ENCODE measurements around the gene KCNIP3.
"Not testable (repeated sequence)": the region's sequence is repeated elsewhere in the genome, so short reads cannot be mapped to it uniquely, and the experiment has no call there.

The KCNIP3 gene

DNA sequence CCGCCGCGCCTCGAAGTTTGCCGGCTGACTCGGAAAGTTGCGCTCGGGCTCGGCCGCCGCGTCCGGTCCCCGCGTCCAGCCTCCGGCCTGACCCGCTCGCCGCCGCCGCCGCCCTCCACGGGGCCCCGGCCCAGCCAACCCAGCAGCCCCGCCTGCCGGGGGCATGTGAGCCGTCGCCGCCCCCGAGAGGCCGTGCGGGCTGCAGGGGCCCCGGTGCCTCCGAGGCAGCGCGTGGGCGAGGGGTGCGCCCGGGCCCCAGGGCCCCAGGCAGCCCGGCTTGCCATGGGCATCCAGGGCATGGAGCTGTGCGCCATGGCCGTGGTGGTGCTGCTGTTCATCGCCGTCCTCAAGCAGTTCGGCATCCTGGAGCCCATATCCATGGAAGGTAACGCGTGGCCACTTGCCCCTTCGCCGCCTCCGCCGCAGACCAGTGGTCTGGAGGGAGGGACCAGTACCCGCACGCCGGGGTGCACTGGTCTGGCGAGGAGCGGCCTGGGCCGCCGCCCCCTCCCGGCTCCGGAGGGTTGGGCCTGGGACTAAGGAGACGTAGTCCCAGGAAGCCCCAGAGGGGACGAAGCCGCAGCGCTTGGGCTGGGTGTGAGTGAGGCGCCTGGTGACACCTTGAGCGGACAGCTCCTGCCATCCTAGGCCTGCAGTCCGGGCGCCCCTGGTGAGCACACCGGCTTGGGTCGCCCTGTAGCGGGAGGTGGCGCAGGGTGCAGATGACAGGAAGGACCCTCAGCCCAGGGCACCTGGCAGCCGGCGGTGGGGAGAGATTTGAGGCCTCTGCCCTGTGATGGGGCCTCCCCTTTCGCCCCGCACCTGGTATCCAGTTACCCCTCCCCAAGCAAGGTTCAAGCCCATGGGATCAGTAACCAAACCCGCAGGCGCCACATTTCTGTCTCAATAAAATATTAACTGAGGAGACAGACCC, 49.9 kb downstream of the KCNIP3 start:
- no peak for DNase-seq (ENCODE audit: low read depth in 4 of 4, low spot score in 1 of 4)

DNA sequence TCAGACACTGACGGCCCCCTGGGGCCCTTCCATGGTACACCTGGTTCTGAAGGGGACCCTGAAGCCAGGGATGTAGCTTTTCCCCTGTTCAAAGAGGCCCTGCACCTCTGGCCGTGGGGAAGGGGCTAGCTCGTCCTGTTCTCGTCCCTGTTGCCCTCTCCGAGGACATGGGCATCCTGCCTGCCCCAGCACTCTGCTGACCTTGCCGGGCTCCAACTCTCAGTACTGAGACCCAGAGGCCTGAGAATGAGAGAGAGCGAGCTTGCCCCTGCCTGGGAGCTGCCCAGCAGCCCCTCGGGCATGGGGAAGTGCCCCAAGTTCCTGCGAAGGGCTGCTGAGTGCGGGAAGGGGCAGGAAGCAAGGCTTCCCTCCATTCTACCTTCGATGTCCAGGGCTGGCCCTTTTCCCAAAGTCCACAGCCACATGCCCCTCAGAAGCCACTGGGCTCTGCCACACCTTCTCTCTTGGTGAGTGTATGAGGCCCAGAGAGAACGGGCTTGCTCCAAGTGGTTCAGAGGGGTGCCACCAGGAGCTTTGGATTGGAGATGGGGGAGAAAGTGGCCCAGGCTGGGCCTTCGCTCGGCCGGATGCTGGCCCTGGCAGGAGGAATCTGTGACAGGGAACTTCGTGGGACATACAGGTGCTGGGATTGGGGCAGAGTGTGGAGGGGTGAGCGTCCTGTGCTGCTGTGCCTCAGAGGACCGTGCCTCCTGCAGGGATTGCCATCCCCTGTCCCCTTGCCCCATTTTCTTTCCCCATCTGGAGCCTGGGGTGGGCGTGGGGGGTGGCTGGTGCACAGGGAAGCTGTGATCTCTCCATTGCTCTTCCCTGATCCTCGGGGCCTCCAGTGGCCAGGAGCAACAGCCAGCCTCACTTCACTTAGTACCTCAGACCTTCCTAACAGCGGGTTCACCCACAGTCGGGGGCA, 50.8 kb downstream of the KCNIP3 start:
- no peak for DNase-seq (ENCODE audit: low read depth in 4 of 4, low spot score in 1 of 4)

DNA sequence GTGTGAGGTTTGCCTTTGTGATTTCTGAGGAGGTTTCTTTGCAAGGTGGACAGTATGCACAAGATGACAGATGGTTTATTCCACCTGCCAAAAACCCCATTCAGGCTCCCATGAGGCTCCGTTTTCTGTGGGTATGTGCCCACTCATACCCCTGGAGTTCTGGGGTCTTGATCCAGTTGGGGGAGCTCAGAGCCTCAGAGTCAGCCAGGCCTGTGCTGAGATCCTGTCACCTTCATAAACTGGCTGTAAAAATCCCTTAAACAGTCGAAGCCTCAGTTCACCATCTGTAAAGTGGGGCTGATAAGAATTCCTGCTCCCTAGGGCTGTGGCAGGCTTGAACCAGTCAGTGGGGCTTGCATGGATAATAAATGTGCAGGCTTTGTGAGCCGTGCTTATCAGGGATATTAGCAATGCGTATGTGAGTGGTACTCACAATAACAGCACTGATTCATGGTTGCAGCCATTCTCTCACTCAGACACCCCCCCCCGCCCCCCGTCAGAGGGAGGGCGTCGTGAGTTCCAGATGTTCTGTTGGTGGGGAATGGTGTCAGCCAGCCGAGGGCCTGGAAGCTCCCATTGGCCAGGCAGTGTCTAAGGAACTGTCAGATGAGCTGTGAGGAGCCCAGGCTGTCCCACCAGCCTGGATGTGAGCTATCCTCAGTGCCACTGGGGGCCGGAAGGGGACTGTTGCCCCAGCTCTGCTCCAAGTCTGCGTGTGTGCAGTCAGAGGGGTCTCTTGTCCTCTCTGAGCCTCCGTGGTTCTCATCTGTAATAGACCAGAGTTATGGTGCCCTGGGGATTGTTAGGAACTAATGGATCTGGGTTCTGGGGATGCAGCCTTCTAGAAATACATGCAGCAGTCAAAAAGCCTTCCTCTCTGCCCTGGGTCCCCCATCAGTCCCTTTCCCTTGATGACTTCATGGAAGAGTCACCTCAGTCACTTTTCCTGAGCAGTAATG, 51.7 kb downstream of the KCNIP3 start:
- DNase-seq (ENCODE audit: low read depth in 4 of 4, low spot score in 1 of 4), result no peak

DNA sequence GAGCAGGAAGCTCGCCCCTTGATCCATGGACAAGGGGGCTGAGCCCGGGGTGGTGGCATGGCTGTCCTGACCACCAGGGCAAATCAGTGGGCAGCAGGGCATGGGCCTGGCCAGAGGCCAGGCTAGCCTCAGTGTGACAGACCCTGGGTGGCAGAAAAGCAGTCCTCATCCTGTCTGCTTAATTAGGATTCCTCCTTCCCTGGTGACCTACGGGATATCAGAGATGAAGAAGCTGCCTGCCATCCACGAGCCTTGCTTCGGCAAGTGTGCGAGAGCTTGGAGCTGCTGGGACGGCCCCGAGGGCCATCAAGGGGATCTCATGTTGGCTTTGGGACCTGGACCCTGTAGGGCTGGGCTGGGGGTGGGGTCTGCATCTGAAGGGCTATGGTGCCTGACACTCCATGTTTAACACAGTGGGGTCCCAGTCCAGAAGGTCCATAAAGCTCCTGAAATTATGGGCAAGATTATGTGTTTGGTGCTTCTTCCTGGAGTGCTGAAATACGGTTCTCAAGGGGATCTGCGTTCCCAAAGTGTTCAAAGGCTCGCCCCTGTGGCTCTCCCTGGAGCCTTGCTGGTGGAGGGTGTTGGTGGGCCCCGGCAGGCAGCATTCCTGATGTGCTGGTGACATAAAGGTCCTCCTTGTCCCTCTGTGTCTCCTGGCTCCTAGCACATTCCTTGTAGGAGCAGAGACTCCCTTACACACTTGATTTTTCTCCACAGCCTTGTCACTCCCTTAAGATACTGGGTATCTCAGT, 52.6 kb downstream of the KCNIP3 start:
- DNase-seq (ENCODE audit: low read depth in 4 of 4, low spot score in 1 of 4), result no peak

DNA sequence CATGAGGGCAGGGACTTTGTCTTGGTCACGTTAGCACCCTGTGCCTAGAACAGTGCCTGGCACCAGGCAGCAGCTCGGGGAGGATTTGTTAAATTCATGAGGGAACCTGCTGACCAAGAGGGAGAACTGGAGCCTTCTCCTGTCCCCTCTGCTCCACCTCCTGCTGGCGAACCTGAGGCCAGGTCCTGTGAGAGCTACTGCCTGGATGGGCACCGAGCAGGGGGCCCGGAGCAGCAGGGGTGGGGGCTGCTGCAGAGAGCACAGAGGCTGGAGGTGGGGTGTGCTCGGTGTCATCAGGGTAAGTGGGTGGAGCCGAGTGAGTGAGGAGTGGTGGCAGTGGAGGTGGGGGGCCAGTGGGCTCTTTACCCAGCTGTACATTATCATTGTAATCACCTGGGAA, 53.2 kb downstream of the KCNIP3 start:
- no peak for DNase-seq (ENCODE audit: low read depth in 4 of 4, low spot score in 1 of 4)

DNA sequence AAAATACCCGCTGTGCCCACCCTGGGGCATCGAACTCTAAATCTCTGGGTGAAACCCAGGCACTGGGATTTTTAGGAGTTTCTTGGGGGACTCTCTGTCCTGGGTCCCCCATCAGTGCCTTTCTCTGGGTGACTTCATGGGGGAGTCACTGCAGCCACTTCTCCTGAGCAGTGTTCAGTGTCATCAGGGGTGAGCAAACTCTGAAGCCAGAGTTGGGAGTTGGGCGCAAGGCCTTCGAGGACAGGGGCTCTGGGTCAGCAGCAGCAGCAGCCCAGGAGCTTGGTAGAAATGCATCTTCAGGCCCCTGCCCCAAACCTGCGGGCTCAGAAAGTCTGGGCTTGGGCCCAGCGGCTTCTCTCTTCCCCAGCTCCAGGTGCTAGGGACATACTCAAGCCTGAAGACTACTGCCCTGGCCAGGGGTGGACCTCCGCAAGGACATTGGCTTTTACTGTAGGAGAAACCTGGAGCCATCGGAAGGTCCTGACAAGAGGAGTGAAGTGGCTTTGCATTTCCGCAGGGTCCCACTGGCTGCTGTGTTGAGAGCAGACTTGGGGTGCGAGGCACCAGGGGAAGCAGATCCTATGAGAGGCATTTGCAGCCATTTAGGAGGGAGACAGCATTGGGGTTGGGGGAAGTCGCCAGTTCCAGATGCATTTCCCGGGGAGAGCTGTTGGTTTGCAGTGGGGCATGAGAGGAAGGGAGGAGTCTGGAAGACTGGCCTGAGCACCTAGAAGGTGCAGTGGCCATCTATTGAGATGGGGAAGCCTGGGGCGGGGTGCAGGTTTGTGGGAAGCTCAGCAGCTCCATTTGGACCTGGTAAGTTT, 53.8 kb downstream of the KCNIP3 start:
- DNase-seq (ENCODE audit: low read depth in 4 of 4, low spot score in 1 of 4), result no peak

DNA sequence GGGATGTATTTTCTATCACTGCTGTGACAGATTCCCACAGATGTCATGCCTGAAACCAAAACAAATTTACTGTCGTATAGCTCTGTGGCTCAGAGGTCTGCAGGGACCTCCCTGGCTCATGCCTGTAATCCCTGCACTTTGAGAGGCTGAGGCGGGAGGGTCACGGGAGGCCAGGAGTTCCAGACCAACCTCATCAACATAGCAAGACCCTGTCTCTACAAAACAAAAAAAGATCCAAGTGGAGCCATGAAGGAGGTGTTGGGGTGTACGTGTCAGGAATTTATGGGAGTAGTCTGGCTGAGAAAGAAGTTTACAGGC, 54.4 kb downstream of the KCNIP3 start:
- DNase-seq (ENCODE audit: low read depth in 4 of 4, low spot score in 1 of 4), result no peak

DNA sequence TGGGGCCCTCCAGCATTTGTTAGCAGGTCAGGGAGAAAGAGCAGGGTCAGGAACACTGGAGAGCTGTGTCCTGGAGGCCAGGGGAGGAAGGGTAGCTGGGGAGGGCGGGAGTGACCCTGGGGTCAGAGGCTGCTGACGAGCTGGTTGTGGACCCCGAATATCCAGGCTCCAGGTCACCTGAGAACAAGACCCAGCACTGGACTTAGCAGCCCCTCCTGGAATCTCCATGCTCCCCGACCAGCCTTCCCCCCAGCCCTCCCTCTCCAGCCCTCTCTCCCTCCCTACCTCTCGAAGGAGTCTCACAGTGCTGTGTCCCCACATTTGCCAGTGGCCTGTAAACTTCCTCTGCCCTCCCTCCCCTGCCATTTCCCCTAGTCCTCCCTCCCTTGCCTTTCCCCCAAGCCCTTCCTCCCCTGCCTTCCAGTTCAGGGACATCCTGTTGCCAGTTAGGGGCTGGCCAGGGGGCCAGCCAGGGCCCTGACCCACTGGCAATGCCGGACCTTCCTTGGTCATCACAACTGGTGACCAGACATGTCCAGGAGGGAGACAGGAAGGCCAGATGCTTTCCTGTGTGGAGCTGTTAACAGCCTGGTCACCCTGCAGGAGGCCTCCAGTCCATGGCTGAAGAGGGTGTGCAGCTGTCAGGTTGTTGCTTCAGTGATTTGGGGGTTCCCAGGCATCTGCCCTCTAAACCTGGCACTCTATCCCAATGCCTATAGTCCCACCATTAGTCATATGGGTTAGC, 55.3 kb downstream of the KCNIP3 start:
- no peak for DNase-seq (ENCODE audit: low read depth in 4 of 4, low spot score in 1 of 4)

DNA sequence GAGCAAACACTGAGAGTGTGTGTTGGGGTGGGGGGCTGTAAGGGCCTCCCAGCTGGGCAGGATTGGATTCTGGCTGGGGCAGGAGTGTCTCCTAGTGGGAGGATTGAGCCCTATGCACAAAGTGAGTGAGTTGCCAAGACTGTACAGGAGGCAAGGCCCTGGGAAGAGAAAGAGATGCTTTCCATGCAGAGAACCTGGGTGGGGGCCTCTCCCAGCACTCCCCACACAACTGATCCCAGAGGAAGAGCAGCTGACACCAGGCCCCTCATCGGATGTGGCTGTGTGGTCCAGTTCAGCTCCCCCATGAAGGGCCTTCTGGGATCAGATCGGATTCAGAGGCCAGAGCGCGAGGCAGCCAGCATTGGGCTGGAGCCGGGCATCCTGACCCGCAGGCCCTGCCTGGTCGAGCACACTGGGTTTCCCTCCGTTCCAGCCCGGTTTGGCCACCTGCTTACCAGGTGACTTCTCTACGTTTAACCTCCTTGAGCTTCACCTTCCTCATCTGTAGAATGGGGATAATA, 56.0 kb downstream of the KCNIP3 start:
- DNase-seq (ENCODE audit: low read depth in 4 of 4, low spot score in 1 of 4), result no peak

DNA sequence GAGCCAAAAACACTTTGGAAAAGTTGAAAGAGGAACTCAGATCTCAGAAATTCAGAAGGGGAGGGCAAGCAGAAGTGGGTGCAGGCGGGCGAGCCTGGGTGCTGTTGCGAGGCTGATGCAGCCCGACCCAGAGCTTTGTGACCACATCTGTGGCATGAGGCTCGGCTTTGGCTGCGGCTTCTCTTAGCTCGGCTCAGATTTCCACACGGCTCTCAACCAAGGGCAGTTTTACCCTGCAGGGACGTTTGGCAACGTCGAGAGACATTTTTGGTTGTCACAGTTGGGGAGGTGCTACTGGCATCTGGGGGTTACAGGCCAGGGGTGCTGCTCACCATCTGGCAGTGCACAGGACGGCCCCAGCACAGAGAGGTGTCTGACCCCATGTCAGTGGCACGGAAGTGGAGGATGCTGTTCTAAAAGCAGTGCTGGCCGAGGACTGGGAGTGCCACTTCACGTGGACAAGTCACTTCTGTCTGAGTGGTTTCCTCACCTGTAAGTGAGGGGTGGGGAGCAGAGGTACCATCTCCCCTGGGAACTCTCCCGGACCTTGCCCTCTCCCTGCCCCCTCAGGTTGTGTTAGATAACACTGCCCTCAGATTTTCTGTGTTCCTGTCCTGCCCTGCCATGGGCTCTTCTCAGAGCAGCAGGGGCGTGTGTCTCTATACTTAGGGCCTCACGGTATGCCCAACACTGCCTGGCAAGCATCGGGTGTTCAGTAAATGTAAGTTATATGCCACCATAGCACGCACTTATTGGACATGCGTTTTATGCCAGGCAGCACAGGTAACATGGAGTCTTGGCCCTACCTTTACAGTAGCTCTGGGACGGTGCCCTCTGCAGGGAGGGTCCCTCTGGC, 56.7 kb downstream of the KCNIP3 start:
- no peak for DNase-seq (ENCODE audit: low read depth in 4 of 4, low spot score in 1 of 4)

DNA sequence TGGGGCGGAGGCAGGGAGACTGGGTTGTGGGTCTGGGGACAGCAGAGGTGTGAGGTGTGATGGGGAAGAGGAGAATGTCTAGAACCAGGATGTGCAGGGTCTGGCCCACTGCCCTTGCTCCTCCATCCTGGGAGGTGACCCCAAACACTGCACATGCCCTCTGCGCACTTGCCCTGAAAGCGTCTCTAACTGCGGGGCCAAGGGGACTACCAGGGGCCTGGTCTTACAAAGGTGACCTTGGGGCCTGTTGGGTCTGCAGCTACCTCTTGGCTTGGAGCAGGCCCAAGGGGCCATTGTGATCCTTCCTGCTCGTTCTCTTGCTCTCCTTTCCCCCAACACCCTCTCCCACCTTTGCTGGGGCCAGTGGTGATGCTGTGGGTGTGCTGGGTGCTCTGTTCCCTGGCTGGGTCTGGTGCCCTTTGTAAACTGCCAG, 57.3 kb downstream of the KCNIP3 start:
- DNase-seq (ENCODE audit: low read depth in 4 of 4, low spot score in 1 of 4), result no peak

DNA sequence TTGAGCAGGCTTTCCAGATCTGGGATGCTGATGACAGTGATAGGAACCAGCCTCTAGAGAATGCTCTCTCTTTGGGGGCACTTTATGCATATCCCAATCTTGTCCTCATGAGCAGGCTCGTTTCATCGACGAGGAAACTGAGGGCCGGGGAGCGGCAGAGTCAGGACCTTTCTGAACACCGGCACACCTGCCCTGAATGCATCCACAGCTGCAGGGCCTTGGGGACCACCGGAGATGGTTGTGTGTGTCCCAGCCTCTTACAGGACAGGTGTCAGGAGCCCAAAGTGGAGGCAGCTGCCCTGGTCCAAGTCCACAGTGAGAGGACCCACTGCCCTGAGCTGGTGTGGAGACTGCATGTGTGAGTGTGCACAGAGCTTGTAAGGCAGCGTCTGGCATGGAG, 57.8 kb downstream of the KCNIP3 start:
- DNase-seq (ENCODE audit: low read depth in 4 of 4, low spot score in 1 of 4), result no peak

DNA sequence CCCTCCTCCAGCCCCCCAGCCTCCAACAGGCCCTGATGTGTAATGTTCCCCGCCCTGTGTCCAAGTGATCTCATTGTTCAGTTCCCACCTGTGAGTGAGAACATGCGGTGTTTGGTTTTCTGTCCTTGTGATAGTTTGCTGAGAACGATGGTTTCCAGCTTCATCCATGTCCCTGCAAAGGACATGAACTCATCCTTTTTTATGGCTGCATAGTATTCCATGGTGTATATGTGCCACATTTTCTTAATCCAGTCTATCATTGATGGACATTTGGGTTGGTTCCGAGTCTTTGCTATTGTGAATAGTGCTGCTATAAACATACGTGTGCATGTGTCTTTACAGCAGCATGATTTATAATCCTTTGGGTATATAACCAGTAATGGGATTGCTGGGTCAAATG, 58.3 kb downstream of the KCNIP3 start:
- DNase-seq (ENCODE audit: low read depth in 4 of 4, low spot score in 1 of 4), result not testable (repeated sequence)

DNA sequence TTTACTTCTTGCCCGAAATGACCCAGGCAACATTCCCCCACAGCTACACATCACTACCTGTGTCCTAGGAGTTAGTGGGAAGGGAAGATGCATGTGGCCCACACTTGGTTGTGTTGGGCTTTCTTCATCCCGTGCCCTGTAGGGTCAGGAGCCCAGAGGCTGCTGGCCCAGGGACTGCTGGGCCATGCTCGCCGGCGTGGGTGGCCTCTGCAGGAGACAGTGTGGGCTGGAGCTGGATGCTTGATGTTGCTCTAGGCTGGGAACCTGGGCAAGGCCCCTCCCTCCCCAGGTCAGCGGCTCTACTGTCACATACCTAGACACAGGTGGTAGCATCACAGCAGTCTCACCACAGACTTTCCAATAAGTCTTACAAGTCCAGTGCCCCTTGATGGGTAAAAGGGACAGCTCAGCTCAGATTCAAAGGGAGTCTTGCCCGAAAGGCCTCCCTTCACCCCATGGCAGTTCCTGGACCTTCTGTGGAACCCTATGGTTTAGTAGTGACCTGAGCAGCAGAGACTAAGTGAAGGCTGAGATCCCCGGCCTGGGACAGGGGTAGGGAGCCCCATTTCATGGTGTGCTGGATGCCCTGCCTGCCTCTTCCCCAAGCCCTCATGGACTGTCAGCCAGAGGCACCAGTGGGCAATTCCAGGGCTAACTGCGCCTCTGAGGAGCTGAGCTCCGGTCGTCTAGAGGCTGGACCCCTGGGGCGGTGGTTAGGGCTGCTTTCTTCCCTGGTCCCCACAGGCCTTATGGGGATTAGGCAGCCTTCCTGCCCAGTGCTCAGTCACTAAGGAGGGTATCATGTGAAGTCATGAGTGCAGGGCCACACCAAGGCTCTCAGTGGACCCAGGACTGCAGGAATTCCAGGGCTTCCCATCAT, 59.9 kb downstream of the KCNIP3 start:
- no peak for DNase-seq (ENCODE audit: low read depth in 4 of 4, low spot score in 1 of 4)

DNA sequence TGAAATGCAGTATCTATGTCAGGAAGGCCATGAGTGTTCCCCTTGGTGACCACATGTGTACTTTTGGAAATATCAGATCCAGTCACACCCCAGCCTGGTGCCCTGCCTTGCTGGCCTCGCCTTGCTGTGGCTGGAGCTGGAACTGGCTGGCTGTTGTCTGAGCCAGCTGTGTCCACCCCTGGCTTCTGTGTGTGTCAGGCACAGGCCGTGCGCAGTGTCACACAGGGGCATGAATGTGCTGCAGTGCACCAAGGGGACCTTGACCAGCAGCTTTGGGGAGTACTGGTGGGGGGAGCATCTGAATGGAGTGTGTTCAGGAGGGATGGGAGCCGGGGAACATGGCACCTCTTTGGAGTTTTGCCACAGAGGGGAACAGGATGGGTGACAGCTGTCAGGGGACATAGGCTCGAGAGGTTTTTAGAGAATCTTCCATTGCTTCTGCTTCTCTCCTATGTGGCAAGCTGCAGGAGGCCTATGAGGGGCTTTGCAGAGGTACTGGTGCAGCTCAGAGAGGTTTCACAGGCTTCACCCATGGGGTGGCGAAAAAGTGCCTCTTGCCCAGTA, 60.7 kb downstream of the KCNIP3 start:
- no peak for DNase-seq (ENCODE audit: low read depth in 4 of 4, low spot score in 1 of 4)

DNA sequence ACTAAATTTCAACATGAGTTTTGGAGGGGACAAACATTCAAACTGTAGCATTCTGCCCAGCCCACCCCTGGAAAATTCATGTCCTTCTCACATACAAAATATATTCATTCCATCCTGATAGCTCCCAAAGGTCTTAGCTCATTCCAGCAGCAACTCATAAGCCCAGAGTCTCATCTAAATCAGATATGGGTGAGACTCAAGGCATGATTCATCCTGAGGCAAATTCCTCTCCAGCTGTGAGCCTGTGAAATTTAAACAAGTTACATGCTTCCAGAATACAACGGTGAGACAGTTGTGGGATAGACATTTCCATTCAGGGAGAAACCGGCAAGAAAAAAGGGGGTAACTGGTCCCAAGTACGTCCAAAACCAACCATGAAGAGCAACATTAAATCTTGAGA, 61.9 kb downstream of the KCNIP3 start:
- DNase-seq (ENCODE audit: low read depth in 4 of 4, low spot score in 1 of 4), result no peak

Data from stimulated activated CD4-positive, alpha-beta T cell treated with anti-CD3 and anti-CD28 coated beads, Interleukin-1b, Interleukin-23, amount 100 ng/mL, for 24 hours (primary cell).